Eye (tissue), 1 donor: ENCODE measurements around the gene FOCAD.

Experiments
- DNase-seq: peaks from one replicate; pipeline ENCODE4 v3.0.0-alpha.2; 2015

The FOCAD gene

DNA sequence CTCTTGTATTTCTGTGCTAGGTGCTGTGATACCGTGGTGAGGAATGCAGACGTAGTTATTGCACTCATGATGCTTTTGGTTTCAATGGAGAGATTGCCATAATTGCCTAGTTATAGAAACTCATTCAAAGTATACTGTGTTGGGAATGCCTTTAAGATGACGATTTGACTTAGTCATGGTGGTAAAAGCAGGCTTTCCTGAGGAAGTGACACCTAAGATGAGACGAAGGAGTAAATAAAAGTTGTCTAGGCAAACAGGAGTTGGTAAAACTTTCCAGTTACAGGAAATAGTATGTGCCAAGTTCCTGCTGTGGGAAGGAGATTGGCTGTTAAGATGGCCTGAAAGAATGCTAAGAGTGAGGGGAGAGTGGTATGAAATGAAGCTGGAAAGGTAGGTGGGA, 48.1 kb downstream of the FOCAD start:
- no peak for DNase-seq

DNA sequence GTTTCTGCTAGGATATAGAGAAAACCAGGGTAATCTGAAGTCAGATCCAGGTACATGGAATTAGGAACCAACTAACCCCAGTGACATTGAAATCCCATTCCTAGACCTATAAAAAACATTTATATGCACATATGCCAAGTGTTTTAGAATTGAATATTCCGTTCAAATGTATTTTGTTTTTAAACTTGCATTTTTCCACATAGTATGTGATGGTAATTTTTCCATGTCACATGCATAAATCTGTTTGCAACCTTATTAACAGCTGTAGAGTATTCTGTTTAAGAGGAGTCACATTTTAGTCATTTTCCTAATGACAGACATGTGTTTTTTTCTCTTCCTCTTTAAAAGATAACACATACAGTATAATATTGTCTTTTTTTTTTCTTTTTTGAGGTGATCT, 50.2 kb downstream of the FOCAD start:
- no peak for DNase-seq

DNA sequence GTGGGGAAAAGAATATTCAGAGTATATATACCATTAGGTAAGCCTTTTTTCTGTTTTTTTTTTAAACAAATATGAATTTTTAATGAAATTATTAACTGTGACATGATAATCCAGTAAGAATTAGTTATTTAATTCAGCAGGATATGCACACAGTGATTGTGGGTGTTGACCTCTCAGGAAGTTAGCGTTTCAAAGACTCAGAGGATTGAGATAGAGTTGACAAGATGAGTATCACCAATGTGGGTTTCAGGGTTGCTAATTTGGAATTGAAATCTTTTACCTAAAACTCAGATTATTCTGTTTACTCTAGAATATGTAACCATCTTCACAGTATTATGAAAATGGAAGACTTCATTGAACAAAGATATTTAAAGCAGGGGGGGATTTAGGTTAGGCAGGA, 56.2 kb downstream of the FOCAD start:
- DNase-seq, result no peak

DNA sequence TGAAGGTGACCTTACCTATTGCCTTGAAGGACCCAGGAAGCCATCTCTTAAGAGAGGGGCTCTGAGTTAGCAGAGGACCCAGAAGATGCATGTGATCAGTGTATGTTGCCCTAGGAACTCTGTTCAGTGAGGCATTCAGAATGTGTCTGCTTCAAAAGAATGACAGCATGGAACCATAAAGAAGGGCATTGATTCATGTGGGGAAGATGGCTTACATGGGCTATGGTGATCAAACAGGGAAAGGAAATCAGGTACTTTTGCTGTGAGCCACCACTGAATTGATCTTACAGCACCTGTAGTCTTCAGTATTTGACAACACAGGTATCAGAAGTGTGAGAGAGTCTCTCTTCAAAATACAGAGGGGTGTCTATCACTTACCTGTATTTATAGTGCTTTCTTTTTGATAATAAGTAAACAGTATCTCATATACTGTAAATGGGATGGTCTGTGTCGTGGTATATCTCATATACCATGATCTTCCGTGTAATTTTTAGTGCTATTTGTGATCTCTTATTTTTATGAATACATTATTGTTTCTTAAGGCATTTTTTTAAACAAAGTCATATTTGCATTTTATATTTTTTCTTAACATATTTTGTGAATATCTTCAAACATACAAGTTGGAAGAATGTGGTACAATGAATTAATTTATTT, 57.0 kb downstream of the FOCAD start:
- DNase-seq, result peak; percentile 45

DNA sequence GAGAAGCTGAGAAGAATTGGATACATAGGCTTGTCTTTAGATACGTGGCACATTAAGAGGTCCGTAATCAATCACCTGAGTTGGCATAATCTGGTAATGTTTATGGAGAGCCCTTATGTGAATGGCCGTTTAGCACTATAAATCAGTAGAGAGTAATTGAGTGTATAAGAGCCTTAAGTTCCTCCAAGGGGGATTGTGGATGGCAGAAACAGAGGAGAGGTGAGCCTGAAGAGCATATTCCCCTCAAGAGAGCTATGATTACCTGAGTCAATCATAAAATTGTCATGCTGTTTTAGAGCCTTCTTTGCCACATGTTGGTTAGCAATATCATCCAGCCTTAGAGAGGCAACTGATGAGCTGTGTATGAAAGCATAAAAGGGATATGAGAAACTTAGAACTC, 58.8 kb downstream of the FOCAD start:
- DNase-seq, result no peak

DNA sequence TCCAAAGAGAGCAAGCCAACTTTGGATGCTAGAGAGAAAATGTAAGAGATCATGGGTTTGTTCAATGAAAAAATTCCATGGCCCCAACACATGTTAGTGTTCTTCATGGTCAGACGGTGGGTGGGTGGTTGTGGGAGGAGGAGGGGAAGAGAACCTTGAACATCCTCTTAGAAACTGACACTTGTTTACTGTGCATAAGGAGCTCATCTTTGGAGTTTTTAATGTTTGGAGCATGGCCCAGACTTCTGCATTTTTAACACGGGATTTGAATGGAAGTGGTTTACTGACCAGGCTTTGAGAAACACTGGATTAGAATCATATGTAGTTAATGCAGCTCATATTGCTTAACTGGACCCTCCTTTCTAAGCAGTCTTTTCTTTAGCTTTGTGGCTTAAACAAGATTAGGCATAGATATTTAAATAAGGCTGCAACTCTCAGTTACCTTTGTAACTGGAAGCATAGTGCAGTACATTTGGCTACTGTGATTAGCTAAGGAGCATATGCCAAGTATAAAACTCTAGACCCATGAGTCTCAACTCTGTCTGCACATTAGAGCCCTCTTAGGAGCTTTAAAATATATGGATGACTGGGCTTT, 60.1 kb downstream of the FOCAD start:
- no peak for DNase-seq

DNA sequence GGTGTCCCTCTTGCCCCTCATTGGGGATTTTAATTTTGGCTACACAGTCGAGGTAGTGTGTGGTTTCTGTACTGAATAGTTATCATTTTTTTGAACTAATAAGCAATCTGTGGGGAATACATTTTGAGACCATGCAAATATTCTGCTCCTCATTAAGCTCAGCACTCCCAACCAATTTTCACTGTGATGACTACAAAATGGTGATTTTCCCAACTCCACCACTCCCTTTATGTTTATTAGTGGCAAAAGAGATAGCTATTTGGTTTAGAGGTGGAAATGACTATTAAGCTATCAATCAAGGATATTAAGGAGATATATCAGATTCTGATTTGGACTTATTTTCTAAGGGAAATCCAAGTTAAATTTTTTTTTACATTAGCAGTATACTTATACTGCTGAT, 62.9 kb downstream of the FOCAD start:
- no peak for DNase-seq

DNA sequence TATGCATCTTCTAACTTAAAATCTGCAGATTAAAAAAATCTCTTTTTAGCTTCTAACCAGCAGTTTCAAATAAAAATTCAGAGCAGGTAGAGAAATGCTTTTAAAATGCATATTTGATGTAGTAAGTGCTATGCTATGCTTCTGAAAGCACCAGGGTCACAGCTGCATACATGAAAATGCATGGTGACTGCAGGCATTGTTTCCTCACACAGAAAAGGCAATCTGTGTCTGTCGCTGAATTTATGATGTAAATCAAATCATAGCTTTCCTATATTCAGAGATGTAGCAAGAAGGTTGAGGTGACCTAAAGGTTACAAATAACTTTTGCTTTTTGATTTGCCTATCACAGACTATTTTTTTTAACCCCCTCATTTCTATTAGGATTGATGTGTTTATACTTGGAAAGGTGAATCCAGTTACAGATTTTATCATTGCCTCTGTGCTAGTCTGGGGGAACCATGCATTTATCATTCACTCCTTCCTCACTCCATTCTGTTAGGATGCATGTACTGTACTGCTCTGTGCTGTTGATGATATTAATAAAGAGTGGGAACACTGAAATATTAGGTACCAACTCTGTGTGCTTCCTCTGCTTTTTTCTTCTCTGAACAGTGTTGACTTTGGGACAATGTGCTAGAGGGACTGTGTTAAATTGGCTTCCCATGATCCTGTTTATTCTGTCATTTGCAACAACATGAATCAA, 65.6 kb downstream of the FOCAD start:
- DNase-seq, result no peak

DNA sequence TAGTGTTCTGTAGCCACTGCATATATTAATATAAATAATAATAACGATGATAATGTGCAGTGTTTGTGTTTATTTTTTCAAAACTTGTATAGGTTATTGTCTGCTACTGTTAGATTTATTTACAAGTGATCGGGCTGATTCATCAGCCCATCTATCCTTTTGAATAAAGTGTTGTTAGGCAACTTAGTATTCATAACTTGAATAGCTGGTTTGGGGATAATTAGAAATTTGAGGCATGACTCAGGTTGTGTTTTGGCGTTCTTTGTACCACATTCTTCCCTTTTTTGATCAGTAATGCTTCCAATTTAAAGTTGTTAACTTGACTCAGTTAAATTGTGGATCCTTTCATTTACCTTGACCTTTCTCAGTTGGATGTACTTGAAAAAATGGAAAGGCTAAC, 69.7 kb downstream of the FOCAD start:
- no peak for DNase-seq

DNA sequence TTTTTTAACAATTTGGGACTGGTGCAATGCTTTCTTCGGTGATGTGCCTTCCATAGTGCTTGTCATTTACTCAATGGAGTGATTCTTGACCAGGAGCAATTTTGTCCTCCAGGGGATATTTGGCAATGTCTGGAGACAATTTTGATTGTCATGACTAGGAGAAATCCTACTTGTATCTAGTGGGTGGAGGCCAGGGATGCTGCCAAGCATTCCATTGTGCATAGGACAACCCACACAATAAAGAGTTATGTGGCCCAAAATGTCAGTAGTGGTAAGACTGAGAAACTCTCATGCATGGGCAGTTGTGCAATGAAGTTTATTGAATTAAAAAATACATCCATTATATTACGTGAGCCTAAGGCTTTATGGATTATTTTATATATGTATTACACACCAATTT, 70.5 kb downstream of the FOCAD start:
- DNase-seq, result no peak

DNA sequence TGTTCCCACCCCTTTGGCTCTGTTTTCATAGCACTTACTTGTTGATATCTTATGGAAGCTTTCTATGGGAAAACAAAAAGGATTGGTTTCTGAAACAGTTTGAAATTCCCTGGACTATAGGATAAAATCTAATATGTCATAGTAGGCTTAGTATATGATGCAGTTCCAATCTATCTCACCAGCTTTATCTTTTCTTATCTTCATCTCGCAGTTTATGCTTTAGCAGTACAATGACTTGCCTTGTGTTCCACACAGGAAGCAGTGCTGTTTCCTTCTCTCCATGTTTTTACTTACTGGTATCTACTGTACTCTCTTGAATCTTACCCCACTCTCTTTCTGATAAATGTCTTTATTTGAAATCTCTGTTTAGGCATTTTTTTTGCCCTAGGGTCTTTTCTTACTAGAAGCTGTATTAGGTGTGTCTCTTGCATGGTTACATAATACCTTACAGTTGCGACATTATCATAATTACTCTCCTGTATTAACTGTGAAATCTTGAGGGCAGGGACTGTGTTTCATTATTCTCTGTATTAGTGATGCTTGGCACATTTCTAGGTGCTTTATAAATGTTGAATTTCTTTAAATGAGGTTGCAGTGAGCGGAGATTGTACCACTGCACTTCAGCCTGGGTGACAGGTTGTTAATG, 76.3 kb downstream of the FOCAD start:
- no peak for DNase-seq

DNA sequence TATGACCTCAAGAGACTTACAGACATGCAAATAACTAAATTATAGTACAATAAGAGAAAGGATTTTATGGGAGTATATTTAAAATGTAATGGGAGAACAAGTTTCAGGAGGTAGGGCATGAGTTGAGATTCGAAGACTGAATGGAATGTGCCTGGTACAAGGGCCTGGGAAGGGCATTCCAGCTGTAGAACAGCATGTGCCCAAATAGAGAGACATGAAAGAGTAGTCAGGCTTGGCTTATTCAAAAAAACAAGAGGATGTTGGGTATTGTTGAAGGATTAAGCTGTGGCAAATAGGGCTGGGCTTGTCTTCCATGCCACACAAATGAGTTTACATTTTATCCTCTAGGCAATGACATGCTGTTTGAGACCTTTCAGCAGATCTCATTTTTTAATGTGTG, 86.9 kb downstream of the FOCAD start:
- no peak for DNase-seq

DNA sequence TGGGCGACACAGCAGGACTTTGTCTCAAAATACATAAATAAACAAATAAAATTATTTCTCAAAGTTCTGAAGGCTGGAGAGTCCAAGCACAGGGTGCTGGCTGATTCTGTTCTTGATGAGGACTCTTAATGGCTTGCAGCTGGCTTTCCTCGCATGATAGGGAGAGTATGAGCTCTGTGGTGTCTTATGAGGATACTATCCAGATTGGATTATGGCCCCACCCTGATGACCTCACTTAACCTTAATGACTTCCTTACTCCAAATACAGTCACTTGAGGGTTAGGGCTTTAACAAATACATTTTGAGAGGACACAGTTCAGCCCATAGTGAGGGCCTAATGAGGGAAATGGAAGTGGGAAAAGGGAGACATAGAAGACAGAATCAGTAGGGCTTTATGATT, 87.7 kb downstream of the FOCAD start:
- DNase-seq, result no peak

DNA sequence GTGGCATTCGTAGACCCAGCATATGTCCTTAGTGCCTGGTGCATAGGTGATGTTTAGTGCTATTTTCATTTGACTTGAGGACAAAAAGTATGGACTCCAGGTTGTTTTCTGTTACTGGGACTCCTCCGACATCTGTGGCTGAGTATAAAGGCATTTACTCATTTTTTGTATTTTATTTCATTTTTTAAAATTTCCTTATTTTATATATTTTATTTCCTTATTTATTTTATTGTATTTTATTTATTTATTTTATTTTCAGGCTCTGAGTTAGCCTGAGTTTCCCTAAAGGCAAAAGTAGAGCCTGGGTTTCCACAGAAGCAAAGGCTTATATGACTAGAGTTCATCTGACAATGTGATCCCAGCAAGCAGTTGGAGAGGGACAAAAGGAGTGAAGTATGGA, 91.6 kb downstream of the FOCAD start:
- DNase-seq, result no peak

DNA sequence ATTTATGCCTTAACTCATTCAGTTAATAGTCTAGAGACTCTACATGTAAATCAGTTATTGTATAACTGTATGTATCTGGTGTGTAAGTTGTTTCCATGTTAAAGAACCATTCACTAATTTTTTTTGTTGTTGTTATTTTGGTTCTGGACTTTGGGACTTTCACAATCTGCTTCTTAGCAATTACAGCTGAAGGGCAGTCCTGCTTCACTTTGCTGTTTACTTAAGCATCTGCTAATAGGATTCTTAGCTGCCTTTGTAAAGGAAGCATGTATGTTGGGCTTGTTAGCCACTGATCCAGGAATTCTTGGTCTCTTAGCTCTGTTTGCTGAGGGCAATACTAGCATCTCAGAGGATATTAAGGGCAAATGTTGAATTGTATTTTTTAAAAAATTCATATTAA, 97.0 kb downstream of the FOCAD start:
- DNase-seq, result peak; percentile 19

DNA sequence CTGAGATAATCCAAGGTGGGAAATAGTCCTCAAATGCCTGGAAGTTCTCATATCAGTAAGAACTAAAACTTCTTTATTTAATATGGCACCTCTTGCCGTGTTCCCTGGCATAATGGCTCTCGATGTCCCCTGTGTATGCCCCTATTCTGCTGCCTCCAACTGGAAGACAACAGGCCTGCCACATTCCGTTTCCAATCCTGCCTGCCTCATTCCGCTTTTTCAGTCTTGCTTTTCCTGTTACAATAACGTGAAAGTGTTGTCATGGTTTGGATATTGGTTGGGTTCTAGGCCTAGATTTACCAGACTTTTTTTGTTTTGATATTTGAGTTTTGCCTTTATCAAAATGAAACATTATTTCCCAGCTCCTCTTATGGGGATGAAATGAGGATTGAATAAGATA, 98.2 kb downstream of the FOCAD start:
- no peak for DNase-seq

DNA sequence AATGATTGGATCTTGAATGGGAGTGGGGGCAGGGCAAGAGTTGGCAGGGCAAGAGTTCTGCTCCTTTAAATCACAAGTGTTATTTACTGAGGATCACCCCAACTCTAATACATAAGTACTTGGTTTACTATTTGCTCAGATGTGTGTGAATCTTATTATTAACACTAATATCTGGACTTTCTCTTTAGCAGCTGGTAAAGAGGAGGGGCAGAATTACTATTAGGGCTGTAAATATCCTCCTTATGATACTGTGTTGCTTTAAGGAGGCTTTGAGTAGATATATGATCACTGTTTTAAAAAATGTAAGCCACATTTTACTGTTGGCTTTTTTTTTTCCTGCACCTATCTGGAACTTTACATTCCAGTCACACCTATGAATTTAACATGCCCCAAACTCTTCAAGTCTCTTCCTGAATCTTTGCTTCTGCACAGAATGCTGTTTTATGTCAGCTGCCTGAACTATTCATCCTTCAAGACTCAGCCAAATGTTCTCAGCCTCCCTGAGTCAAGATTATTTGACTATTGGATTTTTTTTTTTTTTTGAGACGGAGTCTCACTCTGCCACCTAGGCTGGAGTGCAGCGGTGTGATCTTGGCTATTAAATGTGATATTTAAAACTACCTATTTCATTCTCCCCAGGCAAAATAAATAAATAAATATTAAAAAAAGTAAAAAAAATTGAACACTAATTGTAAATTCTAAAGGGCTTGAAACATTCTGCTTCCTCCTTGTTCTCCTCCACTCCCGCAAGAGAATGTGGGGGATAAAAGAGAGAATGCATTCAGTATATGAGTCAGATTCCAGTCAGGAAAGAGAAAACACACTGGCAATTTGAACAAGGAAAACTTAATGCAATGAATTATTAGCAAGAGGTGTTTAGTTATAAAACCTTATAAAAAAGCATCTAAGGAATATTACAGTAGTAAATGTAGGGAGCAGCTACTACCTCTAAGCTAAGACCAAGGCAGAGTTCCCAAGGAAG, 99.3 kb downstream of the FOCAD start:
- DNase-seq, result no peak

DNA sequence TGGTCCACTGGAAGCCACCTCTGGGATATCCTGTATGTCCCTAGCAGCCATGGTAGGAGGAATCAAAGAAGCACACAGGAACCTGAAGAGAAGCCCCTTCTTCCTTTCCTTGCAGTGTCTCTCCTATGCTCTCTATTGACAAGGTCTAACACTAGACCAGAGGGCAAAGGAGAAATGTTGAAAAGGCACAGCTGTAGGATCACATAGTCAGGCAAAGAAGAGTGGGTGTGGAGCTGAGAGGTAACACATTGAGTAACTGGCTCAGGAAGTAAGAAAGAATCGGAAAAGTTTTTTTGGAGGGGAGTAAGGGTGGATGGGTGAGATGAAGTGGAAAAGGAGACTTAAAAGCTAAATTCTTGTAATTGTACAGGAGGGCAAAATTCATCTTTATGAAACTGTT, 100.1 kb downstream of the FOCAD start:
- DNase-seq, result no peak

DNA sequence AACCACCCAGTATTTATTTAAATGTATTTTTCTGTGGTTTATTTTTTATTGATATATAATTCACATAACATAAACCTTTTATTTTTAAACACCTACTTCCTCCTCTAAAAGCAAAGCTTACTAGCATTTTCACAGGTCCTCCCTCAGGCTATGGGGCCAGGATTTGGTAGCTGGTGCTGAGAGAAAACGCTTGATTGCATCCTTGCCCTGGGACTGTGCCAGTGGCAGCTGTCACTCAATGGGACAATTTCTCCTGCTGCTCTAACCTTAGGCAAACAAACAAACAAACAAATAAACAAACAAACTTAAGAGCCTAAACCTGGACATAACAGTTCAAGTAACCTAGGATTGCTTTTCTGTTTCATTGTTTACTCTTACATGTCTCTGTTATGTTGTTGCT, 102.7 kb downstream of the FOCAD start:
- DNase-seq, result no peak

DNA sequence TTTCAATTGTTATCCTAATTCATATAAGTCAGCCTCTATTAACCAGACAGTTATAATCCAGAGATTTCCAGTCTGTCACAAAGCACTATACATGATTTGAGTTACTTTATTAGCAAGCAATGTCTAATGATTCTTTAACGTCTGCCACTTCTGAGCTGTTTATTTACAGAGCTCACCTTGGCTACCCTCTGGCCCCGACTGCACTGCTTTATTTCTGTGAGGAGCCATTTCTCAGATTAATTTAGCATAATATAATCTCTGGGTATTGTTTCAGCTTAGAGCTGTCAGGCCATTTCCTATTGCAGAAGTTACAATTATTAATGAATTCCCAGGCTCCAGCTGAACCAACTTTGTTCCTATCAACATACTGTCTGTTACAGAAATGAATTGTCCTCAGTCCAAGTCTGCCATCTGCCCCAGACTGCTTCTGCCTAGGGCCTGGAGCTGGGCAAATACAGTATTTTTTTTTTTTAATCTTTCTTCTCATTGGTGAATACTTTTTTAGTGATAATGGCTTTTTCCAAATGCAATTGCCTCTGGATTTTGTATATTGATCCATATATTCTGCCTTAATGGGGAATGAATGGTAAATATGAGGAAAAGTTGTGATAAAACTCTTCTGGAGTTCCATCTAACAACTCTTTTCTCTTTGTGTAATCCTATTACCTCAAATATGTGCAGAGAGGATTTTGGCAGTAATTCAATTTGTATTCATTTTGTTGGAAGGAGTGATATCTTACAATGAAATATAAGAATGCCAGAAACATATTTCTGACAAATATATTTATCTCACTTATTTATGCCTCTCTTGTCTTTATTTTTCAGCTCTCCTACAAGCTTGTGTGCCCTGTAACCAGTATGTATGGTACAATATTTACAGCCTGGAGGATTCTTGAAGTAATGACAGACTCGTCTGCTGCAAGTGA, 104.7 kb downstream of the FOCAD start:
- DNase-seq, result no peak

DNA sequence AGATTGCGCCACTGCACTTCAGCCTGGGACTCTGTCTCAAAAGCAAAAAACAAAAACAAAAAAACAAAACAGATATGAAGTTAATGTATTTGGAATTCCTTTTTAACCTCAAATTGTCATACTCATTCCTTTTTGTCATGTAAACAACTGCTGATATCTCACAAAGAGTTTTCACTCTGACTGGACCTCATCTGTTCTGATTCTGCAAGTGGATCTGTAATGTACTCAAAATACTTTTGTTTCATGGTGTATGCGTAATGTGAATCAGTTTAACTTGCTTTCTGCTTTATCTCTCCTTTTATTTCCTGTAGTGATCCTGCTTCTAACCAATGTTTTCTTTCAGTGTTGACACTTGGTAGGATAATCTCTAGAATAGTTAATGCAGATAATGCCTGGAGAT, 106.7 kb downstream of the FOCAD start:
- no peak for DNase-seq

DNA sequence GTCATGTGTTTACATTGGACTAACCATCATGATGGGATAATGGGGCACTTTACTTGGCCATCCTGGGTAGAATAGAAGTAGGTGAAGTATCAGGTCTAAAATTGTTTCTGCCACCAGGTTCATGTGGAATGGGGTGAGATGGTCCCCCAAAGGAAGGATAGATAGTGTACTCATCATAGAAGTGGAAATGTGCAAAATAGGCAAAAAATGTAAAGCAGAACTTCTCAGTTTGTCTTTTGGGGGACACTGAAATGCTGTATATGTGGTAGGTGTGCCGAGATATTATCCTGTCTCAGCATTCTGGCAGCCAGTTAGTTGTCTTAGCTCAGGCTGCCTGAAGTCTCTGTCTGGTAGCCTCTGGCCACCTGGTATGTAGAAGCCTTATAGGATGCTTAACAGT, 107.6 kb downstream of the FOCAD start:
- DNase-seq, result no peak
